ENCODE results near the gene MCC.

MCC gene

GRCh38 chr5:113071401-113071800, 416.9 kb downstream of the MCC start:
- TF ChIP-seq SIN3A (IDR thresholded peaks at IDR 0.05; ENCODE audit: borderline replicate concordance, insufficient read depth, low read length) (no peak), FOXP2 (optimal IDR thresholded peaks at IDR 0.05; ENCODE audit: borderline replicate concordance, extremely low read depth, extremely low read length, insufficient read depth) (no peak), POLR2AphosphoS5 (IDR thresholded peaks at IDR 0.05; ENCODE audit: low read depth, low read length) (no peak), REST (IDR thresholded peaks at IDR 0.05; ENCODE audit: insufficient read depth in 1 of 2, low read depth in 2 of 2, low read length in 2 of 2) (no peak), TAF1 (IDR thresholded peaks at IDR 0.05; ENCODE audit: borderline replicate concordance, insufficient read depth, low read length) (no peak)

GRCh38 chr5:113070901-113071300, 417.4 kb downstream of the MCC start:
- TF ChIP-seq TAF1 (IDR thresholded peaks at IDR 0.05; ENCODE audit: borderline replicate concordance, insufficient read depth, low read length) (no peak), REST (IDR thresholded peaks at IDR 0.05; ENCODE audit: insufficient read depth in 1 of 2, low read depth in 2 of 2, low read length in 2 of 2) (no peak), SIN3A (IDR thresholded peaks at IDR 0.05; ENCODE audit: borderline replicate concordance, insufficient read depth, low read length) (no peak), POLR2AphosphoS5 (IDR thresholded peaks at IDR 0.05; ENCODE audit: low read depth, low read length) (no peak), FOXP2 (optimal IDR thresholded peaks at IDR 0.05; ENCODE audit: borderline replicate concordance, extremely low read depth, extremely low read length, insufficient read depth) (no peak)

- TF ChIP-seq POLR2AphosphoS5 (IDR thresholded peaks at IDR 0.05; ENCODE audit: low read depth, low read length): no peak
- TF ChIP-seq REST (IDR thresholded peaks at IDR 0.05; ENCODE audit: insufficient read depth in 1 of 2, low read depth in 2 of 2, low read length in 2 of 2): no peak
- no peak for TF ChIP-seq FOXP2 (optimal IDR thresholded peaks at IDR 0.05; ENCODE audit: borderline replicate concordance, extremely low read depth, extremely low read length, insufficient read depth)
- TF ChIP-seq TAF1 (IDR thresholded peaks at IDR 0.05; ENCODE audit: borderline replicate concordance, insufficient read depth, low read length): no peak
- TF ChIP-seq SIN3A (IDR thresholded peaks at IDR 0.05; ENCODE audit: borderline replicate concordance, insufficient read depth, low read length): no peak
These were observed 419.7 kb downstream of the MCC start for GRCh38 chr5:113068559-113068958.

- TF ChIP-seq REST (IDR thresholded peaks at IDR 0.05; ENCODE audit: insufficient read depth in 1 of 2, low read depth in 2 of 2, low read length in 2 of 2) (no peak), SIN3A (IDR thresholded peaks at IDR 0.05; ENCODE audit: borderline replicate concordance, insufficient read depth, low read length) (no peak), FOXP2 (optimal IDR thresholded peaks at IDR 0.05; ENCODE audit: borderline replicate concordance, extremely low read depth, extremely low read length, insufficient read depth) (no peak), TAF1 (IDR thresholded peaks at IDR 0.05; ENCODE audit: borderline replicate concordance, insufficient read depth, low read length) (no peak), POLR2AphosphoS5 (IDR thresholded peaks at IDR 0.05; ENCODE audit: low read depth, low read length) (no peak)
These were observed 420.5 kb downstream of the MCC start for GRCh38 chr5:113067635-113068344.
